Kidney epithelial cell (primary cell): ENCODE data around the gene ATP5F1B. TPM values are rescaled to one million over a fixed set of nuclear protein-coding genes. Genes with fewer than 3 reads are reported as not detected.

Source experiments
- DNase-seq: peaks from one replicate; pipeline ENCODE4 v3.0.0-alpha.2; 2010; ENCODE audit warnings: low read depth
- H3K27me3 ChIP-seq: 2 replicates; pipeline ENCODE4 v1.6.0; 2011; ENCODE audit warnings: low read length; ENCODE audit not compliant: control insufficient read depth, insufficient read depth
- H3K36me3 ChIP-seq: 2 replicates; pipeline ENCODE4 v1.5.1; 2011; ENCODE audit warnings: low read length; ENCODE audit not compliant: control insufficient read depth, insufficient read depth
- H3K4me3 ChIP-seq: 2 replicates; pipeline ENCODE4 v1.5.1; 2011; ENCODE audit warnings: low read depth, mild to moderate bottlenecking, control low read depth, low read length
- CTCF ChIP-seq: IDR thresholded peaks from 2 replicates; pipeline ENCODE4 v1.5.1; 2011; ENCODE audit warnings: mild to moderate bottlenecking, moderate library complexity, low read length, control low read depth, inconsistent platforms; ENCODE audit not compliant: insufficient read depth, poor library complexity, severe bottlenecking
- total RNA-seq: library from RNA; depleted of rRNA; stranded (reverse); fragments of >200 nt; gene quantifications from 2 replicates; pipeline ENCODE4 v1.2.3, GENCODE V29; 2015

ATP5F1B gene
- total RNA-seq, 1 donor from 2014 or later = 419 TPM

- Histone ChIP-seq H3K4me3 (no peak overlapping the region), H3K36me3 (no peaks in the 10 kb centered on the region)
These were observed 31.2 kb upstream of the ATP5F1B start for GRCh38 chr12:56676851-56677580.

GRCh38 chr12:56671608-56672007 is 25.8 kb upstream of the ATP5F1B start:
- Histone ChIP-seq H3K4me3 (no peak overlapping the region), H3K36me3 (peaks cover 1% of the 10 kb centered on the region), H3K27me3 (no peaks in the 10 kb centered on the region)
- no peak for TF ChIP-seq CTCF
- DNase-seq = no peak

More at GRCh38 chr12:56676851-56677580, 31.2 kb upstream of the ATP5F1B start:
- no peak for TF ChIP-seq CTCF
- no peaks in the 10 kb centered on the region for H3K27me3 ChIP-seq
- DNase-seq = no peak

- Histone ChIP-seq H3K4me3 (no peak overlapping the region), H3K27me3 (no peaks in the 10 kb centered on the region), H3K36me3 (peaks cover 1% of the 10 kb centered on the region)
- TF ChIP-seq CTCF = no peak
- DNase-seq = no peak
These were observed 25.1 kb upstream of the ATP5F1B start for GRCh38 chr12:56670836-56671235.

GRCh38 chr12:56668197-56668457 is 22.3 kb upstream of the ATP5F1B start:
- Histone ChIP-seq H3K4me3 (no peak overlapping the region), H3K27me3 (no peaks in the 10 kb centered on the region), H3K36me3 (peaks cover 1% of the 10 kb centered on the region)
- no peak for DNase-seq
- TF ChIP-seq CTCF = no peak

GRCh38 chr12:56661979-56662638 is 16.3 kb upstream of the ATP5F1B start:
- H3K36me3 ChIP-seq = no peaks in the 10 kb centered on the region
- TF ChIP-seq CTCF = no peak

GRCh38 chr12:56661560-56661959 is 15.8 kb upstream of the ATP5F1B start:
- DNase-seq = no peak
- Histone ChIP-seq H3K27me3 (no peaks in the 10 kb centered on the region), H3K36me3 (no peaks in the 10 kb centered on the region), H3K4me3 (no peak overlapping the region)
- no peak for TF ChIP-seq CTCF

More at GRCh38 chr12:56661979-56662638, 16.3 kb upstream of the ATP5F1B start:
- H3K27me3 ChIP-seq = no peaks in the 10 kb centered on the region
- no peak overlapping the region for H3K4me3 ChIP-seq
- no peak for DNase-seq
